Measurements from ENCODE around the gene AEBP1. TPM values are rescaled to one million over a fixed set of nuclear protein-coding genes. Genes with fewer than 3 reads are reported as not detected.

AEBP1 gene
- total RNA-seq, 2 experiments from 2014 or later, result 35.0 to 64.2 TPM

DNA sequence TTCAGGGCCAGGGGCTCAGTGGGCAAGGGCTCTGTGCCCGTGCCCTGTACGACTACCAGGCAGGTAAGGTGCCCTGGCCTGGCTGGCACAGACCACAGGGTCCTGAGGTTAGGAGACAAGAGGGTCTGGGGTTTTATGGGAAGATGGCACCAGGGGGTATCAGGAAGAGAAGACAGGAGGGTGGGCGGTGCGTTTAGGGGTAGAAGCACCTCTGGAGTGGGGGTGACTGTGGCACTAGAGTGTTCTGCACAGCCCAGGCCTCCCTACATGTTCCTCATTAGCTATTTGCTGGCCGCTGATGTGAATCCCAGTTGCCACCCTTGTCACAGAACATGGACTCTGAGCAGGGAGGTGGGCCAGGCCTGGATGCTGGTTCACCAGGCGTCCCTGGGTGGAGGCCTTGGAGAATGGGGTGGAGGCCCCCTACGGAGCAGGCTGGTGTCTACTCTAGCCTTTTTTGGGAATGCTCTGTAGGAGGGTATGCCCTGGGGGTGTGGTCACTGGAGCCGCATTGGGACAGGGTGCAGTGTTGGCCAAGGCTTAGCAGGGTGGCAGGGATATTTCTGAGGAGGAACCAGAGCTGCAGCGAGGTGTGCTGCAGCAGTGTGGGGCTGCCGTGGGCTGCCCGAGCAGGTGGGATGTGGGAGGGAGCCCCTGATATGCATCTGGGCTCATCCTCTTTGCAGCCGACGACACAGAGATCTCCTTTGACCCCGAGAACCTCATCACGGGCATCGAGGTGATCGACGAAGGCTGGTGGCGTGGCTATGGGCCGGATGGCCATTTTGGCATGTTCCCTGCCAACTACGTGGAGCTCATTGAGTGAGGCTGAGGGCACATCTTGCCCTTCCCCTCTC is 43.8 kb upstream of the AEBP1 start:
- peaks cover 24% of the 10 kb centered on the region for H3K4me1 ChIP-seq (ENCODE audit: insufficient read depth, low read length, poor library complexity, severe bottlenecking)
- H2AFZ ChIP-seq (ENCODE audit: low read length), result no peak overlapping the region
- no peak overlapping the region for H3K27ac ChIP-seq (ENCODE audit: low read depth, low read length, poor library complexity, severe bottlenecking)
- intact Hi-C loops (cut with micrococcal nuclease; ENCODE audit: unreplicated experiment), result no loop called here
- ChIA-PET POLR2A (no interaction called here), CTCF (ENCODE audit: unreplicated experiment) (no interaction called here)
- BruUV-seq (replicated peaks), result no TSS peak
- H3K9me2 ChIP-seq (ENCODE audit: insufficient read depth, low read length), result no peaks in the 10 kb centered on the region
- TF ChIP-seq EZH2phosphoT487 (IDR thresholded peaks at IDR 0.05; ENCODE audit: borderline replicate concordance, low read depth, low read length), result no peak
- TF ChIP-seq, protein P1, sequence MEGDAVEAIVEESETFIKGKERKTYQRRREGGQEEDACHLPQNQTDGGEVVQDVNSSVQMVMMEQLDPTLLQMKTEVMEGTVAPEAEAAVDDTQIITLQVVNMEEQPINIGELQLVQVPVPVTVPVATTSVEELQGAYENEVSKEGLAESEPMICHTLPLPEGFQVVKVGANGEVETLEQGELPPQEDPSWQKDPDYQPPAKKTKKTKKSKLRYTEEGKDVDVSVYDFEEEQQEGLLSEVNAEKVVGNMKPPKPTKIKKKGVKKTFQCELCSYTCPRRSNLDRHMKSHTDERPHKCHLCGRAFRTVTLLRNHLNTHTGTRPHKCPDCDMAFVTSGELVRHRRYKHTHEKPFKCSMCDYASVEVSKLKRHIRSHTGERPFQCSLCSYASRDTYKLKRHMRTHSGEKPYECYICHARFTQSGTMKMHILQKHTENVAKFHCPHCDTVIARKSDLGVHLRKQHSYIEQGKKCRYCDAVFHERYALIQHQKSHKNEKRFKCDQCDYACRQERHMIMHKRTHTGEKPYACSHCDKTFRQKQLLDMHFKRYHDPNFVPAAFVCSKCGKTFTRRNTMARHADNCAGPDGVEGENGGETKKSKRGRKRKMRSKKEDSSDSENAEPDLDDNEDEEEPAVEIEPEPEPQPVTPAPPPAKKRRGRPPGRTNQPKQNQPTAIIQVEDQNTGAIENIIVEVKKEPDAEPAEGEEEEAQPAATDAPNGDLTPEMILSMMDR (conservative IDR thresholded peaks at IDR 0.05; ENCODE audit: low read length), result no peak
- H3K36me3 ChIP-seq (ENCODE audit: insufficient read depth, low read length), result peaks cover 78% of the 10 kb centered on the region
- H3K9me3 ChIP-seq (ENCODE audit: low read length), result no peaks in the 10 kb centered on the region
- H3K79me2 ChIP-seq (ENCODE audit: insufficient read depth, low read depth, low read length), result peaks cover 6% of the 10 kb centered on the region; the same call in 1 of the 2 replicates
- H3K4me3 ChIP-seq (ENCODE audit: low read depth, low read length, poor library complexity, severe bottlenecking), result no peak overlapping the region
- H3K4me2 ChIP-seq (ENCODE audit: low read length), result no peak overlapping the region
- DNase-seq (ENCODE audit: low spot score), result no peak
- H4K20me1 ChIP-seq (ENCODE audit: insufficient read depth, low read length), result no peaks in the 10 kb centered on the region

DNA sequence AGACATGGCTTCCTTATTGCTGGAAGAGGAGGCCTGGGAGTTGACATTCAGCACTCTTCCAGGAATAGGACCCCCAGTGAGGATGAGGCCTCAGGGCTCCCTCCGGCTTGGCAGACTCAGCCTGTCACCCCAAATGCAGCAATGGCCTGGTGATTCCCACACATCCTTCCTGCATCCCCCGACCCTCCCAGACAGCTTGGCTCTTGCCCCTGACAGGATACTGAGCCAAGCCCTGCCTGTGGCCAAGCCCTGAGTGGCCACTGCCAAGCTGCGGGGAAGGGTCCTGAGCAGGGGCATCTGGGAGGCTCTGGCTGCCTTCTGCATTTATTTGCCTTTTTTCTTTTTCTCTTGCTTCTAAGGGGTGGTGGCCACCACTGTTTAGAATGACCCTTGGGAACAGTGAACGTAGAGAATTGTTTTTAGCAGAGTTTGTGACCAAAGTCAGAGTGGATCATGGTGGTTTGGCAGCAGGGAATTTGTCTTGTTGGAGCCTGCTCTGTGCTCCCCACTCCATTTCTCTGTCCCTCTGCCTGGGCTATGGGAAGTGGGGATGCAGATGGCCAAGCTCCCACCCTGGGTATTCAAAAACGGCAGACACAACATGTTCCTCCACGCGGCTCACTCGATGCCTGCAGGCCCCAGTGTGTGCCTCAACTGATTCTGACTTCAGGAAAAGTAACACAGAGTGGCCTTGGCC is 43.0 kb upstream of the AEBP1 start:
- no peak overlapping the region for H2AFZ ChIP-seq (ENCODE audit: low read length)
- no peak overlapping the region for H3K27ac ChIP-seq (ENCODE audit: low read depth, low read length, poor library complexity, severe bottlenecking)
- H3K9me3 ChIP-seq (ENCODE audit: low read length), result no peaks in the 10 kb centered on the region
- intact Hi-C loops (cut with micrococcal nuclease; ENCODE audit: unreplicated experiment), result no loop called here
- no peaks in the 10 kb centered on the region for H4K20me1 ChIP-seq (ENCODE audit: insufficient read depth, low read length)
- H3K4me1 ChIP-seq (ENCODE audit: insufficient read depth, low read length, poor library complexity, severe bottlenecking), result peaks cover 29% of the 10 kb centered on the region
- no peak overlapping the region for H3K4me2 ChIP-seq (ENCODE audit: low read length)
- peaks cover 70% of the 10 kb centered on the region for H3K36me3 ChIP-seq (ENCODE audit: insufficient read depth, low read length)
- no peak for DNase-seq (ENCODE audit: low spot score)
- no peak overlapping the region for H3K4me3 ChIP-seq (ENCODE audit: low read depth, low read length, poor library complexity, severe bottlenecking)
- H3K79me2 ChIP-seq (ENCODE audit: insufficient read depth, low read depth, low read length), result no peaks in the 10 kb centered on the region
- TF ChIP-seq, protein P1 (conservative IDR thresholded peaks at IDR 0.05; ENCODE audit: low read length), result no peak
- TF ChIP-seq EZH2phosphoT487 (IDR thresholded peaks at IDR 0.05; ENCODE audit: borderline replicate concordance, low read depth, low read length), result no peak
- H3K9me2 ChIP-seq (ENCODE audit: insufficient read depth, low read length), result no peaks in the 10 kb centered on the region
- ChIA-PET POLR2A (interaction anchor here (0.6 kb wide), 1 partner anchor 63 kb away, joined by 3 read pairs; no protein-coding TSS in a partner anchor), CTCF (ENCODE audit: unreplicated experiment) (no interaction called here)
- BruUV-seq (replicated peaks), result TSS peak; percentile 48

Data from OCI-LY7 (cell line).